ENCODE results near the gene ROGDI.

DNA sequence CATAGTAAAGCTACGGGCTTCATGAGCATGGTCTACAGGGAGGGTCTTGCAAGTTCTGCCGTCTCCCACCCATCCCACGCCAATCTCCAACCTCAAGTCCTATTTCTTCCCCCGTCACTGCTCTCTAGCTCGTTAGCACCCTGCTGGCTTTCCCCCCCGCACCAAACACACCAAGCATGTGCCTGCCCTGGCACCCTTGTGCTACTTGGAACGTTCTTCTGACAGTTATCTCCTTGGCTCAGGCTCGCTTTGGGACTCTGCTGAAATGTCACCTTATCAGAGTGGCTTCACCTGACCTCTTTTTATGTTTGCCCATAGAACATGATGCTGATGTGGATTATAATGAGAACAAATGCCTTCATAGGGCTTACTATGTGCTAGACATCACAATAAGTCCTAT is 22.8 kb upstream of the ROGDI start:
- TF ChIP-seq, protein P1, sequence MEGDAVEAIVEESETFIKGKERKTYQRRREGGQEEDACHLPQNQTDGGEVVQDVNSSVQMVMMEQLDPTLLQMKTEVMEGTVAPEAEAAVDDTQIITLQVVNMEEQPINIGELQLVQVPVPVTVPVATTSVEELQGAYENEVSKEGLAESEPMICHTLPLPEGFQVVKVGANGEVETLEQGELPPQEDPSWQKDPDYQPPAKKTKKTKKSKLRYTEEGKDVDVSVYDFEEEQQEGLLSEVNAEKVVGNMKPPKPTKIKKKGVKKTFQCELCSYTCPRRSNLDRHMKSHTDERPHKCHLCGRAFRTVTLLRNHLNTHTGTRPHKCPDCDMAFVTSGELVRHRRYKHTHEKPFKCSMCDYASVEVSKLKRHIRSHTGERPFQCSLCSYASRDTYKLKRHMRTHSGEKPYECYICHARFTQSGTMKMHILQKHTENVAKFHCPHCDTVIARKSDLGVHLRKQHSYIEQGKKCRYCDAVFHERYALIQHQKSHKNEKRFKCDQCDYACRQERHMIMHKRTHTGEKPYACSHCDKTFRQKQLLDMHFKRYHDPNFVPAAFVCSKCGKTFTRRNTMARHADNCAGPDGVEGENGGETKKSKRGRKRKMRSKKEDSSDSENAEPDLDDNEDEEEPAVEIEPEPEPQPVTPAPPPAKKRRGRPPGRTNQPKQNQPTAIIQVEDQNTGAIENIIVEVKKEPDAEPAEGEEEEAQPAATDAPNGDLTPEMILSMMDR (conservative IDR thresholded peaks at IDR 0.05; ENCODE audit: low read length) = no peak
- TF ChIP-seq EZH2phosphoT487 (IDR thresholded peaks at IDR 0.05; ENCODE audit: borderline replicate concordance, low read depth, low read length) = no peak

All from OCI-LY7 (cell line).